HG02642 (cell line): ENCODE data around the gene NFX1.

Source experiments
- ATAC-seq: cut with Tn5 transposase; IDR thresholded peaks from one replicate; pipeline ENCODE4 v1.9.1; 2021; ENCODE audit warnings: mild to moderate bottlenecking; ENCODE audit not compliant: unreplicated experiment, poor library complexity

Gene NFX1

GRCh38 chr9:33414889-33415500, 124.7 kb downstream of the NFX1 start:
- ATAC-seq = peak; percentile 8

- peak; percentile 70 for ATAC-seq
Observed at GRCh38 chr9:33415501-33416038, 125.3 kb downstream of the NFX1 start.

- ATAC-seq = no peak
Observed at GRCh38 chr9:33416996-33417395, 126.7 kb downstream of the NFX1 start.

DNA sequence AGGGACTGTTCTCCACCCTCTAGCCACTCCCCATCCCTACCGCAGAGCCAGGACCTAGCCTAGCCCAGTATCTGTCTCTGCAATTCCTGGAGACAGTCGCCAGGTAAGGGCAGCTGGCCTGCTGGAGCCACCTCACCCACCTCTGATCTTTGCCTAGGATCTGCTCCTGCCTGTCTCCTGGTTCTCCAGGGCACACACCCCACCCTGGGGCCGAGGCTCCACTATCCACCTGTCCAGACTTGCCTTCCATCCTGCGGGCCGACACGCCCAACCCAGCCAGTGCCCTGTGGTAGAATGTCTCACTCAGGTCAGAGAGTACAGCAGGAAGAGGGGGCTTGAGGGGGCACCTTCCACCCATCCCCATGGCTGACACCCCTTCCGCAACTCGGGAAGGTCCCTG, 127.8 kb downstream of the NFX1 start:
- no peak for ATAC-seq

DNA sequence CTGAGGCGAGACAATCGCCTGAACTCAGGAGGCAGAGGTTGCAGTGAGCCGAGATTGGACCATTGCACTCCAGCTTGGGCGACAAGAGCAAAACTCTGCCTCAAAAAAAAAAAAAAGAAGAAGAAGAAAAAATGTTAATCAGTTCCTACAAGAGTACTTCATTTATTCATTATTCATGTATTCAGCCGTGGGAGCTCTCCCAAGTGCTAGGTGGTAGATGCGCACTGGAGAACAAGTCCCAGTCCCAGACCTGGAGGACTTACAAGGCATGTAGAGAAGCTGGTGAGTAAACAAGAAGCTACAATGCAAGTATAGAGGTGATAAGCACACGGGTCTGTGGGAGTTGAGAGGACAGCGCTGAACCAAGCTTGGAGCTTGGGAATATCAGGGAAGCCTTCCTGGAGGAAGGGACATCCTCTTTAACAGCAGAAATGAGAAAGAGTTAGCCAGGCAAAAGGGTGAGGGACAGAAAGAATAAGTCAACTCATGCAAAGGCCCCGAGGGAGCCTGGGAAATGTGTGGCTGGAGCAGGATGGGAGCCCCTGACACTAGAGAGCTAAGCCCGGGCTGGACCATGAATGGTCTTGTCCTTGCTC, 129.5 kb downstream of the NFX1 start:
- ATAC-seq = no peak
